Progenitor cell of endocrine pancreas (in vitro differentiated cells): ENCODE measurements around the gene KRT8. TPM values are rescaled to one million over a fixed set of nuclear protein-coding genes. Genes with fewer than 3 reads are reported as not detected.
"Not testable (repeated sequence)": the region's sequence is repeated elsewhere in the genome, so short reads cannot be mapped to it uniquely, and the experiment has no call there.

ENCODE experiments used
- DNase-seq: peaks from one replicate; pipeline ENCODE4 v3.0.0; 2021; ENCODE audit warnings: low spot score; ENCODE audit not compliant: unreplicated experiment
- H3K27ac Mint-ChIP-seq: 2 replicates; pipeline ENCODE4 v1.8.0; 2021; ENCODE audit warnings: mild to moderate bottlenecking, moderate library complexity, mixed read lengths
- H3K27me3 Mint-ChIP-seq: 2 replicates; pipeline ENCODE4 v1.8.0; 2021; ENCODE audit warnings: mixed read lengths
- H3K36me3 Mint-ChIP-seq: 2 replicates; pipeline ENCODE4 v1.8.0; 2022; ENCODE audit warnings: mixed read lengths; ENCODE audit not compliant: insufficient read depth
- H3K4me1 Mint-ChIP-seq: 2 replicates; pipeline ENCODE4 v1.8.0; 2021; ENCODE audit warnings: low read depth, mixed read lengths
- H3K4me3 Mint-ChIP-seq: 2 replicates; pipeline ENCODE4 v1.8.0; 2021; ENCODE audit warnings: low read depth, mild to moderate bottlenecking, moderate library complexity, mixed read lengths
- H3K9me3 Mint-ChIP-seq: 2 replicates; pipeline ENCODE4 v1.8.0; 2021; ENCODE audit warnings: low read depth, mixed read lengths
- CTCF ChIP-seq: fragments of 200-600 bp; sonication (generic); IDR thresholded peaks from one replicate; pipeline ENCODE4 v1.5.0; 2021; ENCODE audit warnings: antibody characterized with exemption, mild to moderate bottlenecking; ENCODE audit not compliant: unreplicated experiment
- long read RNA-seq: library from polyadenylated mRNA; unstranded; transcript quantifications from one replicate; pipeline ENCODE4 v2.0.0, GENCODE V29; 2020
- total RNA-seq: library from RNA; stranded (reverse); gene quantifications from 2 replicates; pipeline ENCODE4 v1.2.1, GENCODE V29; 2021

KRT8 gene
- 1,180 and 1,246 TPM in 2 replicates for total RNA-seq
- long read RNA-seq, transcript KRT8-215 (9 exons, 1,687 nt) = major isoform, 27 of 5,175 reads
- long read RNA-seq, transcript KRT8-216 (9 exons, 2,126 nt) = minor isoform, 13 of 5,175 reads
- long read RNA-seq, partial matches to known transcripts = 5,008 of 5,175 reads
- long read RNA-seq, other reads (novel, unspliced or antisense) = 123 of 5,175 reads

- peak within 1 kb of the TSS; percentile 100 for H3K27ac Mint-ChIP-seq
- not testable (repeated sequence) for H3K27me3 Mint-ChIP-seq, H3K9me3 Mint-ChIP-seq
- H3K4me1 Mint-ChIP-seq = peaks cover 56% of the 10 kb centered on the region
- peak within 1 kb of the TSS; percentile 100 for H3K4me3 Mint-ChIP-seq
- peak; percentile 80 for TF ChIP-seq CTCF
- peaks cover 25% of the 10 kb centered on the region for H3K36me3 Mint-ChIP-seq
- peak; percentile 84 for DNase-seq
These were observed at the start of gene KRT8 for GRCh38 chr12:52904509-52905300. KRT8 (minus strand) TSS chr12:52905076; CDS start chr12:52904981, 95 bp downstream.

GRCh38 chr12:52953181-52953841 lies 48.4 kb upstream of the KRT8 start:
- H3K27ac Mint-ChIP-seq = peak overlapping the region; percentile 90
- peaks cover 27% of the 10 kb centered on the region for H3K36me3 Mint-ChIP-seq

GRCh38 chr12:52952076-52952801 lies 47.4 kb upstream of the KRT8 start:
- H3K4me1 Mint-ChIP-seq = peaks cover 39% of the 10 kb centered on the region
- peak; percentile 45 for TF ChIP-seq CTCF
- H3K27ac Mint-ChIP-seq = peak overlapping the region; percentile 90
- no peaks in the 10 kb centered on the region for H3K9me3 Mint-ChIP-seq
- no peaks in the 10 kb centered on the region for H3K27me3 Mint-ChIP-seq
- no peak for DNase-seq
- H3K36me3 Mint-ChIP-seq = peaks cover 27% of the 10 kb centered on the region
- H3K4me3 Mint-ChIP-seq = peak overlapping the region; percentile 98

More at GRCh38 chr12:52953181-52953841, 48.4 kb upstream of the KRT8 start:
- Mint-ChIP-seq H3K27me3 (no peaks in the 10 kb centered on the region), H3K9me3 (no peaks in the 10 kb centered on the region), H3K4me3 (peak overlapping the region; percentile 44), H3K4me1 (peaks cover 31% of the 10 kb centered on the region)
- no peak for TF ChIP-seq CTCF
- DNase-seq = no peak

- TF ChIP-seq CTCF = no peak
- peak overlapping the region; percentile 98 for H3K4me3 Mint-ChIP-seq
- H3K27ac Mint-ChIP-seq = peak overlapping the region; percentile 99
- no peaks in the 10 kb centered on the region for H3K9me3 Mint-ChIP-seq
- H3K27me3 Mint-ChIP-seq = no peaks in the 10 kb centered on the region
- peaks cover 44% of the 10 kb centered on the region for H3K4me1 Mint-ChIP-seq
- peaks cover 27% of the 10 kb centered on the region for H3K36me3 Mint-ChIP-seq
- DNase-seq = no peak
These were observed 46.8 kb upstream of the KRT8 start for GRCh38 chr12:52951640-52952039.

- H3K27me3 Mint-ChIP-seq = no peaks in the 10 kb centered on the region
- H3K4me1 Mint-ChIP-seq = peaks cover 49% of the 10 kb centered on the region
- H3K36me3 Mint-ChIP-seq = peaks cover 27% of the 10 kb centered on the region
- peak overlapping the region; percentile 99 for H3K27ac Mint-ChIP-seq
- H3K9me3 Mint-ChIP-seq = no peaks in the 10 kb centered on the region
- no peak for TF ChIP-seq CTCF
- no peak for DNase-seq
- peak overlapping the region; percentile 98 for H3K4me3 Mint-ChIP-seq
These were observed 46.2 kb upstream of the KRT8 start for GRCh38 chr12:52951126-52951525.
